ENCODE measurements around the gene ATP13A1.
A peak's percentile ranks its signal among the peaks of the same experiment; 100 is the strongest.
"Not testable (repeated sequence)": the region's sequence is repeated elsewhere in the genome, so short reads cannot be mapped to it uniquely, and the experiment has no call there.

The ATP13A1 gene

GRCh38 chr19:19663256-19664120 lies at the start of gene ATP13A1:
TSS of gene ATP13A1 (minus strand) at chr19:19663676. CDS start at chr19:19663666, 10 bp downstream.
- FAIRE-seq (no peak), DNase-seq (ENCODE audit: low spot score) (peak; percentile 64)

DNA sequence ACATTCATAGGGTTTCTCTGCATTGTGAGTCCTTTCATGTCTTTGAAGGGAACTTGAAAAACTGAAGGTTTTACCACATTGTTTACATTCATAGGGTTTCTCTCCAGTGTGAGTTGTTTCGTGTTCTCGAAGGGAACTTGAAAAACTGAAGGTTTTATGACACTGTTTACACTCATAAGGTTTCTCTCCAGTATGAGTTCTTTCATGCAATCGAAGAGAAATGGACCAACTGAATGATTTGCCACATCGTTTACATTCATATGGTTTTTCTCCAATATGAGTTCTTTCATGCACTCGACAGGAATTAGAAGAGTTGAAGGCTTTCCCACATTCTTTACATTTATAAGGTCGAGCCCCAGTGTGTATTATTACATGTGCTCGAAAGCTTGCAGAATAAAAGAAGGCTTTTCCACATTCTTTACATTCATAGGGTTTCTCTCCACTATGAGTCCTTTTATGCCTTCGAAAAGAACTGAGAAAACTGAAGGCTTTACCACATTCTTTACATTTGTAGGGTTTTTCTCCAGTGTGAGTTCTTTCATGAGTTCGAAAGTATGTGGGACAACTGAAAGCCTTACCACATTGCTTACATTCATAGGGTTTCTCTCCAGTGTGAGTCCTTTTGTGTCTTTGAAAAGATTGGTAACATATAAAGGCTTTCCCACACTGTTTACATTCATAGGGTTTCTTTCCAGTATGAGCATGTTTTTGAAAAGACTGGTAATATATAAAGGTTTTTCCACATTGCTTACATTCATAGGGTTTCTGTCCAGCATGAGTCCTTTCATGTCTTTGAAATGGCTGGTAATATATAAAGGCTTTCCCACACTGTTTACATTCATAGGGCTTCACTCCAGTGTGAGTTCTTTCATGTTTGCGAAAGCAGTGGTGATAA lies 48.7 kb upstream of the ATP13A1 start:
- DNase-seq (ENCODE audit: low spot score) (no peak), FAIRE-seq (no peak)

- DNase-seq (ENCODE audit: low spot score) (no peak), FAIRE-seq (no peak)
Measured at GRCh38 chr19:19711306-19711933, 47.9 kb upstream of the ATP13A1 start.

DNA sequence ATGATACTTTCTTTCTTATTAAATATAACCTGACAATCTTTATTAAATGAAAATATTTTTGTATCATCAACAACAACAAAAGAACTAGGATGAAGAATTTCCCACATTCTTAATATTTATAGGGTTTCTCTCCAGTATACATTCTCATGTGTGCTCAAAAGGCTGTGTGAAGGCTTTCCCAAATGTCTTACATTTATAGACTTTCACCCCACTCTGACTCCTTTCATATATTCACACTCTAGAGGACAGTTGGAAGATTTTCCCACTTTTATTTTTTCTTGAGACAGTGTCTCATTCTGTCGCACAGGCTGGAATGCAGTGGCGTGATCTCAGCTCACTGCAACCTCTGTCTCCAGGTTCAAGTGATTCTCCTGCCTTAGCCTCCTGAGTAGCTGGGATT lies 47.0 kb upstream of the ATP13A1 start:
- no peak for DNase-seq (ENCODE audit: low spot score)
- FAIRE-seq, result no peak

DNA sequence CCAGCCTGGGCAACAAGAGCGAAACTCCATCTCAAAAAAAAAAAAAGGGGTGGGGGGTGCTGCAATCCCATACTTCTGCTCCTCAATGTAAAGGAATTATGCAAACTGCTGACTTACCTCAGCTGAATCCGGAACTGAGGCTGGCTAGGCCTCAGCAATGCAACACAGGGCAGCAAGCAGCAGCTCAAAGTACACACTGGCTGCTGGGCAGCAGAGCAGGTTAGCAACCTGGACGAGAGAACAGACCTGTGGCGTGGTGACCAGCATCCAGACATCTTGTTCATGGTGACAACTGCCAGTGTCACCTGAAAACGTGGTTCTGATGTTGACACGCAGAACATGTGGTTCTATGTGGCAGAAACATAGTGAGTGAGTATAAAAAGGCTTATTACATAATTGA lies 41.4 kb upstream of the ATP13A1 start:
- no peak for FAIRE-seq

GRCh38 chr19:19700493-19700892 lies 37.0 kb upstream of the ATP13A1 start:
- not testable (repeated sequence) for DNase-seq (ENCODE audit: low spot score); FAIRE-seq

More for the DNA sequence above, 41.4 kb upstream of the ATP13A1 start:
- no peak for DNase-seq (ENCODE audit: low spot score)

DNA sequence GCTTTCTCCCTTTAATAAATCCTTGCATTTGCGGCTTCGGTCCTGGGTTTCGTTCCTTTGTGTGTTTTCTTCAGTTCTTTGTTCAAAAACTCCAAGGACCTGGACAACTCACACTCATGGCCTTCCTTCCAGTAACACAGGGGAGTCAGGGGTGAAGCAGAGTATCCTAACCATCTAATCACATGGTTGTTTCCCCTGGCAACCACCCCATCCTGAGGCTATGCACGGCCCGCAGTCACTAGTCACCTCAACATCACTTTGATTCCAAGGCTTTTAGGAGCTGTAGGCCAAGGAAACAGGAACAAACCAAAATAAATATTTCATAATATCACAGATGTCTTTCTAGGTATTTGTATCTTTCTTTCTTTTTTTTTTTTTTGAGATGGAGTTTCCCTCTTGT lies 34.1 kb upstream of the ATP13A1 start:
- no peak for FAIRE-seq
- no peak for DNase-seq (ENCODE audit: low spot score)

- DNase-seq (ENCODE audit: low spot score) (no peak), FAIRE-seq (no peak)
Measured at GRCh38 chr19:19696386-19696785, 32.9 kb upstream of the ATP13A1 start.

DNA sequence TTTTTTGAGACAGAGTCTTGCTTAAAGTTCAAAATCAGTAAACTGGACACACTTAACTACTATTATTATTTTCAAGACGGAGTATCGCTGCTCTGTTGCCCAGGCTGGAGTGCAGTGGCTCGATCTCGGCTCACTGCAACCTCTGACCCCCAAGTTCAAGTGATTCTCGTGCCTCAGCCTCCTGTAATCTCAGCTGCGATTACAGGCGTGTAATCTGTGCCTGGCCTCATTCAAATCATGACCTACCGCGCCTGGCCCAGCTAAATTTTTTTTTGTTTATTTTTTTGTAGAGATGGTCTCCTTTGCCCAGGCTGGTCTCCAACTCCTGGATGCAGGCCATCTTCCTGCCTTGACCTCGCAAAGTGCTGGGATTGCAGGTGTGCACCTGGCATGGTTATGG lies 28.2 kb upstream of the ATP13A1 start:
- DNase-seq (ENCODE audit: low spot score), result no peak
- no peak for FAIRE-seq

DNA sequence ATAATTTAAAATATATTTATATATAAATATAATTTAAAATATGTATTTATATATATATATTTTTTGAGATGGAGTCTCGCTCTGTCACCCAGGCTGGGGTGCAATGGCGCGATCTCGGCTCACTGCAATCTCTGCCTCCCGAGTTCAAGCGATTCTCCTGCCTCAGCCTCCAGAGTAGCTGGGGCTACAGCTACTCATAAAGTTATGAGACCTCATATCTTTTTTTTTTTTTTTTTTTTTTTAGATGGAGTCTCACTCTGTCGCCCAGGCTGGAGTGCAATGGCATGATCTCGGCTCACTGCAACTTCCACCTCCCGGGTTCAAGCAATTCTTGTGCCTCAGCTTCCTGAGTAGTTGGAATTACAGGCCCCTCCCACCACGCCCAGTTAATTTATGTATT lies 25.5 kb upstream of the ATP13A1 start:
- DNase-seq (ENCODE audit: low spot score); FAIRE-seq: not testable (repeated sequence)

DNA sequence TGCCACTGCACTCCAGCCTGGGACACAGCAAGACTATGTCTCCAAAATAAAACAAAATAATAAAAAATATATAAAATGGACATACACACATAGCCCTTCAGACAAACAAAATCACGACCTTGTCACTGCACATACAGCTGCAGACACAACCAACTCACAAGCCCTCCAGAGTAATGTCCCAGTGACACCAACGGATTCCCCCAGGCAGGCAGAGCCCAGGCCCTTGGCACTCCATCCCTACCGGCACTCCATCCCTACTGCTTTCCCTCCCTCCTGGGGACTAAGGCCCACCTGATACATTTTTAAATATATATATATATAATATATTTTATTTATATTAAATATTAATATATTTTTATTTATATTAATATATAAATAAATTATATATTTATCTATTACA lies 23.6 kb upstream of the ATP13A1 start:
- DNase-seq (ENCODE audit: low spot score) (no peak), FAIRE-seq (no peak)

DNA sequence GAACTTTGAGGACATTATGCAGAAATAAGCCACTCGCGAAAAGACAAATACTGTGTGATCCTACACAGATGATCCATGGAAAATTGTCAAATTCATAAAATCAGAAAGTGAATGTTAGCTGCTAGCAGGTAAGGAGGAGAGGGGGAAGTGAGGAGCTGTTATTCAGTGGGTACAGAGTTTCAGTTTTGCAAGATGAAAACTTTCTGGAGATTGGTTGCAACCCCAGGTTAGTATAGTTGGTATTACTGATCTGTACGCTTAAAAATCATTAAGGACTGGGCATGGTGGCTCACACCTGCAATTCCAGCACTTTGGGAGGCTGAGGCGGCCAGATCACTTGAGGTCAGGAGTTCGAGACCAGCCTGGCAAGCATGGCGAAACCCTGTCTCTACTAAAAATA lies 23.1 kb upstream of the ATP13A1 start:
- DNase-seq (ENCODE audit: low spot score) (no peak), FAIRE-seq (no peak)

GRCh38 chr19:19686119-19686518 lies 22.6 kb upstream of the ATP13A1 start:
- not testable (repeated sequence) for FAIRE-seq; DNase-seq (ENCODE audit: low spot score)

GRCh38 chr19:19679176-19680073 lies 15.9 kb upstream of the ATP13A1 start:
- DNase-seq (ENCODE audit: low spot score) (no peak), FAIRE-seq (no peak)

DNA sequence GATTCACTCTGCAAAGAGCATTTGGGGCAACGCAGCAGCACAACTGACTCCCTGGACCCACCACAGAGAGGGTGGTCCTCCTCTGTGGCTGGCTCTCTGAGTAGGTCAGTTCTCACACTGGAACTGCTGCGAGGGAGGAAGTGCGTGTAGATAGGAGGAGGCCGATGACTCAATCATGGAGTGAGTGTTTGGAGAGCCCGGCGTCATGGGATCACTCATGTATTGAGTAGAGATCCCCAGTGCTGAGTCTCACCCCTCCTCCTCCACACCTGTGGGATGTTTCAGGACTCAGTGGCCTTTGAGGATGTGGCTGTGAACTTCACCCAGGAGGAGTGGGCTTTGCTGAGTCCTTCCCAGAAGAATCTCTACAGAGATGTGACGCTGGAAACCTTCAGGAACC lies 14.1 kb upstream of the ATP13A1 start:
- DNase-seq (ENCODE audit: low spot score) (no peak), FAIRE-seq (no peak)

DNA sequence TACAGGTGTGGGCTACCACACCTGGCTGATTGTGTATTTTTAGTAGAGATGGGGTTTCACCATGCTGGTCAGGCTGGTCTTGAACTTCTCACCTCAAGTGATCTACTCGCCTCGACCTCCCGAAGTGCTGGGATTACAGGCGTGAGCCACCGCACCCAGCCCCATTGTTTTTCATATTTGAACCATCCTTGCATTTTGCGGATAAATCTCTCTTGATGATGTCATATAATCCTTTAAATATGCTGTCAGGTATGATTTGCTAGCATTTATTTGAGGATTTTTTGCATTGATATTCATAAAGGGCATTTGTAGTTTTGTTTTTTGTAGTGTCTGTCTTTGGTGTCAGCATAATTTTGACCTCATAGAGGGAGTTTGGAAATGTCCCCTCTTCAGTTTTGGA lies 10.8 kb upstream of the ATP13A1 start:
- FAIRE-seq (no peak), DNase-seq (ENCODE audit: low spot score) (no peak)

DNA sequence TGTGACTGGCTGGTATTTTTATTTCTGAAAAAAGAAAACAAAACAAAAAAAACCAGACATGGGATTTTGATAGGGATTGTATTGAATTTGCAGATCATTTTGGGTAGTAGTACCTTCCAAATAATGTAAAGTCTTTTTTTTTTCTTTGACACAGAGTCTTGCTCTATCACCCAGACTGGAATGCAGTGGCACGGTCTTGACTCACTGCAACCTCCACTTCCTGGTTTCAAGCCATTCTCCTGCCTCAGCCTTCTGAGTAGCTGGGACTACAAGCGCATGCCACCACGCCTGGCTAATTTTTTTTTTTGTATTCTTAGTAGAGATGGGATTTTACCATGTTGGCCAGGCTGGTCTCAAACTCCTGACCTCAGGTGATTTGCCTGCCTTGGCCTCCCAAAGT lies 9.3 kb upstream of the ATP13A1 start:
- DNase-seq (ENCODE audit: low spot score) (no peak), FAIRE-seq (no peak)

- DNase-seq (ENCODE audit: low spot score), result no peak
Measured at GRCh38 chr19:19670070-19670551, 6.6 kb upstream of the ATP13A1 start.

DNA sequence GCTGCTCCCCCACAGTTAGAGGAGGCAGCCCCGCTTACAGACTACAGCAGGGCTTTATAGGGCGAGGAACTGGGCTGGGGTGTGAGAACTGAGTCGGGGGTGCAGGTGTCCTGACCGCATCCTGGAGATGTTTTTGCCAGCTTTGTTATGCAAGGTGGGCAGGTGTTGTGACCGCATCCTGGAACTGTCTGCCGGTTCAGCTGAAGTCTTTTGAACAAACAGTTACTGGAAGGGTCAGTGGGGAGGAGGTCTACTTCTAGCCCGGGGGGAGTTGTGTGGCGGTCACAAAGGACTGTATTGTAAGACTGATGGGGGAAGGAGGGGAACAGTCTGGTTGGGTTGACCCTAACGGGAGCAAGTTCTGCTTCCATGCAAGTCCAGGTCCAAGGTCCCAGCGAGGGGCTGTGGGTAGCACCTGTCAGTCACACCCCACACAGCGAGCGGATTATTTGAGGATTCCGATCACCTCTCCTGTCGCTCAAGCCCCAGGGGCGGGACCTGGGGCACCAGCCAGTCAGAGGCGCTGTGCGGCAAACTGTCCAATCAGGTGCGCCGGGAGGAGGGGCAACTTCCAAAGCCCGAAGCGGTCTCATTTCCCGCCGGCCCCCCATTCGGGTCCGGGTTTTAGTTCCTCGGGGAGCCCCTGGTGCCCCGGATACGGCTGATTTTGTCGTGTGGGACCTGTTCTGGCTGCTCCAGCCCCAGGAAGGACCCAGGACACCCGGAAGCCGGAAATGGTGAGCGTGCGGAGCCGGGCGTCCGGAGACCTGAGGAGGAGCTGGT lies 4.9 kb upstream of the ATP13A1 start, which contains the start of gene ZNF101:
Gene ZNF101, plus strand, starts transcription at position 610 of the 783 bp plus-strand sequence. Its CDS starts 125 bp downstream, at position 735.
- FAIRE-seq, result no peak
- DNase-seq (ENCODE audit: low spot score), result peak; percentile 70

More at GRCh38 chr19:19670070-19670551, 6.6 kb upstream of the ATP13A1 start:
- no peak for FAIRE-seq

Measured in urothelium cell line (cell line).